ENCODE measurements around the gene USP24.

- no peak for TF ChIP-seq POLR2A (IDR thresholded peaks at IDR 0.05)
- no peak for TF ChIP-seq CTCF (IDR thresholded peaks at IDR 0.05)
These were observed 3.3 kb downstream of the USP24 start for GRCh38 chr1:55211863-55212262.
